T-helper 1 cell treated with Interleukin-12 subunit alpha and Interleukin-12 subunit beta and Interleukin-4 antibody, amounts not matched to agents 30 ng/mL and 1 ng/mL, for 36 hours (primary cell): Measurements from ENCODE around the gene KAT5. TPM values are rescaled to one million over a fixed set of nuclear protein-coding genes. Genes with fewer than 3 reads are reported as not detected.

ENCODE experiments used
- intact Hi-C: fragments of 100-400 bp; cut with micrococcal nuclease; formaldehyde crosslinking; loops from one replicate; pipeline ENCODE4 v1.15.1; 2024
- total RNA-seq: library from RNA; stranded (reverse); gene quantifications from 2 replicates; pipeline ENCODE4 v1.2.3, GENCODE V29; 2022

KAT5 gene
- total RNA-seq, 1 donor from 2014 or later: 83.5 TPM

DNA sequence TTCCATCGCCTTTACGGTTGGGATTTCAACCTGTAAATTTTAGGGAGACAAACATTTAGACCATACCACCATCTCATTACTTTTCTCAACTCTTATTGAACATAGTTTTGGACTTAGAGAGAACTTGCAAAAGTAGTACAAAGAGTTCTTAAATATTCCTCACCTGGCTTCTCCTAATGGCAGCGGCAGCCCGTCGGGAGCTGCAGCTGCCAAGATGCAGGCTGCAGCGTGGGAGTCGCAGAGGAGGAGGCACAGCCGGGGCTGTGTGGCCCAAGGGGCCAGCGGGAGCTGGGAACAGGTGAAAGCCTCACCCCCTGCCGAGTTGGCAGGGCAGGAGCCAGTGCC is 31.6 kb downstream of the KAT5 start:
- intact Hi-C loops: no loop called here

DNA sequence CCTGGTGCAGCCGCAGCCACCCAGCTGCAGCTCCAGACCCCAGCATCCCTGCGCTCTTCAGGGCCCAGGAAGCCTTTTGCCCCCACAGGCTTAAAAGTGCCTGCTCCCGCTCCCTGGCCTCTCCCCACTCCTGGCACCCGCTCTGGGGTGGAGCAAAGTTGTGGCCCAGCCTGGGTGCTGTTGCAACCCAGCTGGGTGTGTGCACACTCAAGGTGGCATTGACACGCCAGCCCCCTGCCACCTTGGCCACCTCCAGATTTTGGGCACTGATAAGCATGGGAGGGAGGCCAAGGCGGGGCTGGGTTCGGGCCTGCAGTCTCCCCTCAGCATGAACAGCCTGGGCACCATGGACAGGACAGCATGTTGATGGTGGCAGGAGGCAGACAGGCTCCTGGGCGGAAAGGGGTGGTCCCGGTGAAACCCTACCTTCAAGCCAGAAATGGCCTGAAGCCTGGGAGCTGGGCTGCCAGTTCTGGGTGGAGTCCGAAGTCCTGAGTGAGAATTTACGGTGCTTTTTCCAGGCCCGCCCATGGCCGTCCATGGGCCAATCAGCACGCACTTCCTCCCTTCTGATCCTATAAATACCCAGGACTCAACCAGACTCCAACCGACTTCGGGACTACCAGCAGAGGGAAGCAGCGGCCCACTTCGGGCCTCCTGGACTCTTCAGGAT is 32.1 kb downstream of the KAT5 start:
- intact Hi-C loops: no loop called here

DNA sequence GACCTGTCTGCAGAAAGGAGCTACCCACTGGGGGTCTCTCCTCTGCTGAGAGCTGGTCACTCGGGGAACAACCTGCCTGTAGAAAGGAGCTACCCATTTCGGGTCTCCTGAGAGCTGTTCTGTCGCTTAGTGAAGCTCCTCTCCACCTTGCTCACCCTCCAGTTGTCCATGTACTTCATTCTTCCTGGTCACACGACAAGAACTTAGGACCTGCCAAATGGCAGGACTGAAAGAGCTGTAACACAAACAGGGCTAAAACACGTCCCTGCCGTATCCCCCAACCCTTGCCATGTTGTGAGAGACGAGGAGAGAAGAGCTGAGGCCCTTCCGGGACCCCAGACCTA is 32.6 kb downstream of the KAT5 start:
- intact Hi-C loops: no loop called here

DNA sequence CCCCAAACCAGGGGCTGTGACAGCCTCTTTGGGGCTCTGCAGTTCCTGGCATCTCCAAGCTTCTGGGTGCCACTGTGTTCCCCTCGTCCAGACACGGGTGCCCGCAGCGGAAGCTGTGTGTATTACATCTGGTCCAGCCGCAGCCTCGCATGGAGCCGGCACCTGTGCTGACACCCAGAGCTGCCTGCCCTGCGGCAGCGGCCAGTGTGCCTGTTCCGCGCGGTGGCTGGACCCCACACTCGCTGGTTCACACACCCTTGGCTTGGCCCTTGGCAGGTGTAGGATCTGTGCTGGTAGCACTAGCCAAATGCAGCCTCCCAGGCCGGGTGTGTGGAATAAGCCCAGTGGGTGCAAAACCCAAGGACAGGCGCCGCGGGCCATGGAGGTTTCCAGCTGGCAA is 33.0 kb downstream of the KAT5 start:
- intact Hi-C loops: no loop called here

DNA sequence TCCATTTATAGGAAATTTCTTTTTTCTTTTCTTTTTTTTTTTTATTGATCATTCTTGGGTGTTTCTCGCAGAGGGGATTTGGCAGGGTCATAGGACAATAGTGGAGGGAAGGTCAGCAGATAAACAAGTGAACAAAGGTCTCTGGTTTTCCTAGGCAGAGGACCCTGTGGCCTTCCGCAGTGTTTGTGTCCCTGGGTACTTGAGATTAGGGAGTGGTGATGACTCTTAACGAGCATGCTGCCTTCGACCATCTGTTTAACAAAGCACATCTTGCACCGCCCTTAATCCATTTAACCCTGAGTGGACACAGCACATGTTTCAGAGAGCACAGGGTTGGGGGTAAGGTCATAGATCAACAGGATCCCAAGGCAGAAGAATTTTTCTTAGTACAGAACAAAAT is 50.1 kb downstream of the KAT5 start:
- intact Hi-C loops: loop anchor here (10.0 kb wide), 1 partner anchor 53 kb away; no protein-coding TSS in a partner anchor

DNA sequence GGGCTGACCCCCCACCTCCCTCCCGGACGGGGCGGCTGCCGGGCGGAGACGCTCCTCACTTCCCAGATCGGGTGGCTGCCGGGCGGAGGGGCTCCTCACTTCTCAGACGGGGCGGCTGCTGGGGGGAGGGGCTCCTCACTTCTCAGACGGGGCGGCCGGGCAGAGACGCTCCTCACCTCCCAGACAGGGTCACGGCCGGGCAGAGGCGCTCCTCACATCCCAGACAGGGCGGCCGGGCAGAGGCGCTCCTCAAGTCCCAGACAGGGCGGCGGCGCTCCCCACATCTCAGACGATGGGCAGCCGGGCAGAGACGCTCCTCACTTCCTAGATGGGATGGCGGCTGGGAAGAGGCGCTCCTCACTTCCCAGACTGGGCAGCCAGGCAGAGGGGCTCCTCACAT is 50.8 kb downstream of the KAT5 start:
- intact Hi-C loops: loop anchor here (10.0 kb wide), 1 partner anchor 52 kb away; no protein-coding TSS in a partner anchor

DNA sequence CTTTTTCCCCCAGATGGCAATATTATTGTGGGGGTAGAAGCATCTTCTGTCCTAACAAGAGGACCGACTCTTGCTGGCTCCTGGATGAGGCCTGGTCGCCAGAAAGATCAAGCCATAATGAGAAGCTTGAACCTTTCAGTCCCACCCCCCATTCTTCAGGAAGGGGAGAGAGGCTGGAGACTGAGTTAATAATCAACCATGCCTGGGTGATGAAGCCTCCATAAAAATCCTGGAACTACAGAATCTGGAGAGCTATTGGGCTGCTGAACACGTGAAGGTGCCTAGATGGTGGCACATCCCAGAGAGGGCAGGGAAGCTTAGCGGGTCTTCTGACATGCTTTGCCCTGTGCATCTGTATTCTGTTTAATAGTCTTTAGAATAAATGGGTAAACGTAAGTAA is 52.4 kb downstream of the KAT5 start:
- intact Hi-C loops: loop anchor here (10.0 kb wide), 1 partner anchor 50 kb away; no protein-coding TSS in a partner anchor

DNA sequence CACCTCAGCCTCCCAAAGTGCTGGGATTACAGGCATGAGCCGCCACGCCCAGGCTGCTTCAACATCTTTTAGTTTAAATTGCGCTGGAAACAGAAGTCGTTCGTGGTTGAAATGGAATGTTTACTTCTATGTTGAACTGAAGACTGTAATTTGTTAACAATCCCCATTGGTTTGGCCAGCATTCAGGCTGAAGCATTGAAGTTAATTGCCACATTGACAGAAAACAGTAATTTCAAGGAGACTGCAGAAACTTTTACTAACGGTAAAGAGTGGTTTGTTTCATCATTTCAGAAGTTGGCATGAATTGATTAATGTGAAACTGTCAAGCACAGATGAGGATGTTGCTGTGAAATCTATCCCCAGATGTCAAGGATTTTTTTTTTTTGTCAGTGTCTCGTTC is 54.5 kb downstream of the KAT5 start:
- intact Hi-C loops: loop anchor here (10.0 kb wide), 1 partner anchor 48 kb away; no protein-coding TSS in a partner anchor

DNA sequence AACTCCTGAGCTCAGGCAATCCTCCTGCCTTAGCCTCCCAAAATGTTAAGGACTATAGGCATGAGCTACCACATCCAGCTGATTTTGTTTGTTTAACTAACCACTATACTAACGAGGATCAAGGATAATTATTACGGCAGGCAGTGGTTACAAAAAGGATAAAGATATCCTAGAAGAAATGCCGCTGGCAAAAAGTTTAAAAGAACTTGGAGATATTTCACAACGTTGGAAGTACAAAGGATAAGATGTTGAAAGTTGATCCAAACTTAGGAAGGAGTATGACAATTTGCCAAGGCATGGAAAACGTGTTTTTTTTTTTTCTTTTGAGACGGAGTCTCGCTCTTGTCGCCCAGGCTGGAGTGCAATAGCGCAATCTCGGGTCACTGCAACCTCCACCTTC is 55.4 kb downstream of the KAT5 start:
- intact Hi-C loops: loop anchor here (10.0 kb wide), 1 partner anchor 47 kb away; no protein-coding TSS in a partner anchor

DNA sequence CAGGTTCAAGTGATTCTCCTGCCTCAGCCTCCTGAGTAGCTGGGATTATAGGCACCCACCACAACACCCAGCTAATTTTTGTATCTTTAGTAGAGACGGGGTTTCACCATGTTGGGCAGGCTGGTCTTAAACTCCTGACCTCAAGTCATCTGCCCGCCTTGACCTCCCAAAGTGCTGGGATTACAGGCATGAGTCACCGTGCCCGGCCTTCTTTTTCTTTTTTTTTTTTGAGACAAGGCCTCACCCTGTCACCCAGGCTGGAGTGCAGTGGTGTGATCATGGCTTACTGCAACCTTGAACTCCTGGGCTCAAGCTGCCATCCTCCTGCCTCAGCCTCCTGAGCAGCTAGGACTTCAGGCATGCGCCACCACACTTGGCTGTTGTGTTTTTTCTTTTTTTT is 55.8 kb downstream of the KAT5 start:
- intact Hi-C loops: loop anchor here (10.0 kb wide), 1 partner anchor 47 kb away; no protein-coding TSS in a partner anchor

Other genes with a start within 250 kb of the KAT5 start
- 8,633 and 8,695 TPM in 2 replicates for gene MALAT1, start 213.2 kb upstream of the KAT5 start, total RNA-seq
- gene SCYL1, start 187.2 kb upstream of the KAT5 start, total RNA-seq: 82.4 and 84.4 TPM in 2 replicates
- gene LTBP3, start 153.9 kb upstream of the KAT5 start, total RNA-seq: 99.6 and 106 TPM in 2 replicates
- 43.6 and 48.5 TPM in 2 replicates for gene ZNRD2, start 141.8 kb upstream of the KAT5 start, total RNA-seq
- 58.1 and 58.2 TPM in 2 replicates for gene FAM89B, start 139.7 kb upstream of the KAT5 start, total RNA-seq
- gene EHBP1L1, start 136.2 kb upstream of the KAT5 start, total RNA-seq: 122 and 128 TPM in 2 replicates
- gene KCNK7, start 116.5 kb upstream of the KAT5 start, total RNA-seq: 1.9 and 2.2 TPM in 2 replicates
- gene MAP3K11, start 98.0 kb upstream of the KAT5 start, total RNA-seq: 94.4 and 96.1 TPM in 2 replicates
- 61.8 and 66.4 TPM in 2 replicates for gene PCNX3, start 96.5 kb upstream of the KAT5 start, total RNA-seq
- 177 and 181 TPM in 2 replicates for gene SIPA1, start 74.2 kb upstream of the KAT5 start, total RNA-seq
- gene RELA, start 49.3 kb upstream of the KAT5 start, total RNA-seq: 106 and 112 TPM in 2 replicates
- gene RNASEH2C, start 8.5 kb downstream of the KAT5 start, total RNA-seq: 82.4 and 82.8 TPM in 2 replicates
- 18.0 and 18.1 TPM in 2 replicates for gene AP5B1, start 68.7 kb downstream of the KAT5 start, total RNA-seq
- not detected in 2 replicates for gene OVOL1, start 74.8 kb downstream of the KAT5 start, total RNA-seq
- gene SNX32, start 121.7 kb downstream of the KAT5 start, total RNA-seq: 2.3 and 2.9 TPM in 2 replicates
- 1,611 and 1,643 TPM in 2 replicates for gene CFL1, start 145.9 kb downstream of the KAT5 start, total RNA-seq
- gene MUS81, start 148.2 kb downstream of the KAT5 start, total RNA-seq: 100 and 103 TPM in 2 replicates
- gene EFEMP2, start 160.5 kb downstream of the KAT5 start, total RNA-seq: 7.2 TPM in 2 replicates
- gene CTSW, start 167.6 kb downstream of the KAT5 start, total RNA-seq: 28.8 and 29.5 TPM in 2 replicates
- 85.3 and 88.7 TPM in 2 replicates for gene FIBP, start 176.2 kb downstream of the KAT5 start, total RNA-seq
- gene CCDC85B, start 178.4 kb downstream of the KAT5 start, total RNA-seq: 46.9 and 47.7 TPM in 2 replicates
- 3.0 and 6.0 TPM in 2 replicates for gene FOSL1, start 188.1 kb downstream of the KAT5 start, total RNA-seq
- gene C11orf68, start 206.8 kb downstream of the KAT5 start, total RNA-seq: 29.3 and 29.5 TPM in 2 replicates
- gene DRAP1, start 207.2 kb downstream of the KAT5 start, total RNA-seq: 160 and 165 TPM in 2 replicates
- gene TSGA10IP, start 233.2 kb downstream of the KAT5 start, total RNA-seq: not detected in 2 replicates
- 82.5 and 84.9 TPM in 2 replicates for gene SART1, start 249.5 kb downstream of the KAT5 start, total RNA-seq